ENCODE results near the gene ARHGEF3.

GRCh38 chr3:56823421-56823926 is 21.7 kb upstream of the ARHGEF3 start:
- TF ChIP-seq POLR2A (IDR thresholded peaks at IDR 0.05) (no peak), CTCF (IDR thresholded peaks at IDR 0.05) (no peak)
